BE2C (cell line): Measurements from ENCODE around the gene COQ2.

ENCODE experiments used
- DNase-seq: peaks from one replicate; pipeline ENCODE4 v3.0.0-alpha.2; 2020
- H3K27me3 ChIP-seq: fragments of 250-450 bp; sonication (Bioruptor Pico); 2 replicates; pipeline ENCODE4 v1.5.1; 2020; ENCODE audit warnings: mild to moderate bottlenecking
- H3K36me3 ChIP-seq: fragments of 250-450 bp; sonication (Bioruptor Pico); 2 replicates; pipeline ENCODE4 v1.5.1; 2020; ENCODE audit warnings: mild to moderate bottlenecking
- H3K4me1 ChIP-seq: fragments of 250-450 bp; sonication (Bioruptor Pico); 2 replicates; pipeline ENCODE4 v1.5.1; 2020
- H3K4me3 ChIP-seq: 2 replicates; pipeline ENCODE4 v1.5.1; 2011; ENCODE audit warnings: low read depth, low read length
- H3K9me3 ChIP-seq: fragments of 250-450 bp; sonication (Bioruptor Pico); 2 replicates; pipeline ENCODE4 v1.5.1; 2020
- CTCF ChIP-seq: IDR thresholded peaks from 2 replicates; pipeline ENCODE4 v1.5.1; 2012; ENCODE audit warnings: mild to moderate bottlenecking, low read depth, low read length

The COQ2 gene

GRCh38 chr4:83263106-83263505 lies 21.5 kb downstream of the COQ2 start:
- Histone ChIP-seq H3K4me3 (no peak overlapping the region), H3K36me3 (no peaks in the 10 kb centered on the region; the same call in 1 of the 2 replicates), H3K4me1 (no peaks in the 10 kb centered on the region), H3K27me3 (no peaks in the 10 kb centered on the region), H3K9me3 (no peaks in the 10 kb centered on the region)
- no peak for TF ChIP-seq CTCF
- no peak for DNase-seq

- no peak overlapping the region for H3K4me3 ChIP-seq
- no peaks in the 10 kb centered on the region for H3K27me3 ChIP-seq
- H3K4me1 ChIP-seq = no peaks in the 10 kb centered on the region
- H3K9me3 ChIP-seq = no peaks in the 10 kb centered on the region
- no peaks in the 10 kb centered on the region; the same call in 1 of the 2 replicates for H3K36me3 ChIP-seq
- no peak for TF ChIP-seq CTCF
- no peak for DNase-seq
Observed at GRCh38 chr4:83262682-83263081, 21.9 kb downstream of the COQ2 start.

GRCh38 chr4:83261307-83261706 lies 23.3 kb downstream of the COQ2 start:
- TF ChIP-seq CTCF = no peak
- H3K36me3 ChIP-seq = no peaks in the 10 kb centered on the region; the same call in 1 of the 2 replicates
- H3K4me3 ChIP-seq = no peak overlapping the region
- no peaks in the 10 kb centered on the region for H3K9me3 ChIP-seq
- DNase-seq = no peak
- H3K4me1 ChIP-seq = no peaks in the 10 kb centered on the region
- no peaks in the 10 kb centered on the region for H3K27me3 ChIP-seq

GRCh38 chr4:83259586-83259985 lies 25.0 kb downstream of the COQ2 start:
- Histone ChIP-seq H3K4me1 (no peaks in the 10 kb centered on the region), H3K27me3 (no peaks in the 10 kb centered on the region), H3K4me3 (no peak overlapping the region), H3K9me3 (no peaks in the 10 kb centered on the region), H3K36me3 (no peaks in the 10 kb centered on the region)
- no peak for TF ChIP-seq CTCF
- DNase-seq = no peak

- no peaks in the 10 kb centered on the region for H3K36me3 ChIP-seq
- no peaks in the 10 kb centered on the region for H3K4me1 ChIP-seq
- no peak for TF ChIP-seq CTCF
- no peaks in the 10 kb centered on the region for H3K9me3 ChIP-seq
- DNase-seq = no peak
- H3K27me3 ChIP-seq = no peaks in the 10 kb centered on the region
- H3K4me3 ChIP-seq = no peak overlapping the region
Observed at GRCh38 chr4:83258461-83258860, 26.1 kb downstream of the COQ2 start.

GRCh38 chr4:83257811-83258210 lies 26.8 kb downstream of the COQ2 start:
- TF ChIP-seq CTCF = no peak
- Histone ChIP-seq H3K4me3 (no peak overlapping the region), H3K36me3 (no peaks in the 10 kb centered on the region), H3K27me3 (no peaks in the 10 kb centered on the region), H3K9me3 (no peaks in the 10 kb centered on the region), H3K4me1 (no peaks in the 10 kb centered on the region)
- no peak for DNase-seq
